ENCODE data around the gene ANXA2. TPM values are rescaled to one million over a fixed set of nuclear protein-coding genes. Genes with fewer than 3 reads are reported as not detected.
"Not testable (repeated sequence)": the region's sequence is repeated elsewhere in the genome, so short reads cannot be mapped to it uniquely, and the experiment has no call there.

Gene ANXA2
- total RNA-seq, 3 donors from 2014 or later: 376 to 796 (median 757) TPM

DNA sequence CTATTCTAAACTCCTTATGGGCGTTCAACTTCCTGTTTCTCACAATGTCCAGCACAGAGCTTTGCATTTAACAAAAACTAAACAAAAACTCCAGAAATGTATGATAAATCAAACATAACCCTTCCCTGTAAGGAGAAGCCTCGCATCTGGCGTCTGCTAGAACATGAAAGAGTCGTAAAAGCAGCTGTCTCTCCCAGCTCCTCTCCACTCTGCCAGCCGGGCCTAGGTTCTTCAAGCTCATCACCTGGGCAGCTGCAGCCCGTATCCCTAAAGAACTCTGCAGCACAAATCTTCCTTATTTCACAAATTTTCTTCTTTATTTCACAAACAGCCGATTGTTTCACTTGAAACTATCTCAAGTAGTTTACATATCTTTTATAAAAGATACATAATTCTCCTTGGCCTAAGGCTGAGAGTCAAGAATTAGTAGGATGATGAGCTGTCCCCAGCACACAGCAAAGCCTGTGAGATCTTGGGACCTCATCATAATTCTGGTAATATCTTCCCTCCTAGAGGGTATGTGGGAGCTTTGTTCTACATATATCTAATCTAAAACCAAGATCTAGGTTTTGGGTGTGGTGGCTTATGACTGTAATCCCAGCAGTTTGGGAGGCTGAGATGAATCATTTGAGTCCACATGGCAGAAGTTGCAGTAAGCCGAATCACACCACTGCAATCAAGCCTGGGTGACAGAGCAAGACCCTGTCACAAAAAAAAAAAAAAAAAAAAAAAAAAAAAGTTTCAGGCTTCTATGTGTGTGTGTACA is 35.3 kb downstream of the ANXA2 start:
- DNase-seq (no peak), ATAC-seq (peak; percentile 77)
- no peak overlapping the region for H3K4me3 ChIP-seq
- peaks cover 11% of the 10 kb centered on the region for H3K4me1 ChIP-seq (ENCODE audit: low read depth)
- no peaks in the 10 kb centered on the region for H3K9me3 ChIP-seq
- TF ChIP-seq, protein P1, sequence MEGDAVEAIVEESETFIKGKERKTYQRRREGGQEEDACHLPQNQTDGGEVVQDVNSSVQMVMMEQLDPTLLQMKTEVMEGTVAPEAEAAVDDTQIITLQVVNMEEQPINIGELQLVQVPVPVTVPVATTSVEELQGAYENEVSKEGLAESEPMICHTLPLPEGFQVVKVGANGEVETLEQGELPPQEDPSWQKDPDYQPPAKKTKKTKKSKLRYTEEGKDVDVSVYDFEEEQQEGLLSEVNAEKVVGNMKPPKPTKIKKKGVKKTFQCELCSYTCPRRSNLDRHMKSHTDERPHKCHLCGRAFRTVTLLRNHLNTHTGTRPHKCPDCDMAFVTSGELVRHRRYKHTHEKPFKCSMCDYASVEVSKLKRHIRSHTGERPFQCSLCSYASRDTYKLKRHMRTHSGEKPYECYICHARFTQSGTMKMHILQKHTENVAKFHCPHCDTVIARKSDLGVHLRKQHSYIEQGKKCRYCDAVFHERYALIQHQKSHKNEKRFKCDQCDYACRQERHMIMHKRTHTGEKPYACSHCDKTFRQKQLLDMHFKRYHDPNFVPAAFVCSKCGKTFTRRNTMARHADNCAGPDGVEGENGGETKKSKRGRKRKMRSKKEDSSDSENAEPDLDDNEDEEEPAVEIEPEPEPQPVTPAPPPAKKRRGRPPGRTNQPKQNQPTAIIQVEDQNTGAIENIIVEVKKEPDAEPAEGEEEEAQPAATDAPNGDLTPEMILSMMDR (IDR thresholded peaks at IDR 0.05): no peak
- intact Hi-C loops (cut with DNase I, micrococcal nuclease): loop anchor here in 1 of 2 donors (5.0 kb wide), 1 partner anchor 80 kb away; no protein-coding TSS in a partner anchor
- H3K36me3 ChIP-seq (ENCODE audit: low read depth): no peaks in the 10 kb centered on the region

DNA sequence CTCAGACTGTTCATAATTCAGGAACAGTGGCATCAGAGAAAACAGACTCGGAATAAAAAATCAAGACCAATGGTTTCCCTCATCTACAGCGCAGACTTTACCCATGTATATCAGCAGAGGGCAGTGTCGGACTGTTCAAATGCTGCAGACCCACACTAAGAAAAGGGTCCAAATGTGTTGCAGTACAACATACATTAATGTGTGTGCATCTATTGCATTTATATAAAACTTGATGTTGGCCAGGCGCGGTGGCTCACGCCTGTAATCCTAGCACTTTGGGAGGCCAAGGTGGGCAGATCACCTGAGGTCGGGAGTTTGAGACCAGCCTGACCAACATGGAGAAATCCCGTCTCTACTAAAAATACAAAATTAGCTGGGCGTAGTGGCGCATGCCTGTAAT is 38.0 kb downstream of the ANXA2 start:
- peaks cover 10% of the 10 kb centered on the region for H3K36me3 ChIP-seq (ENCODE audit: low read depth)
- intact Hi-C loops (cut with DNase I, micrococcal nuclease): loop anchor here in 1 of 2 donors (5.0 kb wide), 1 partner anchor 83 kb away; no protein-coding TSS in a partner anchor
- peaks cover 11% of the 10 kb centered on the region for H3K4me1 ChIP-seq (ENCODE audit: low read depth)
- DNase-seq (peak in 1 of 3 donors; percentile 58), ATAC-seq (peak; percentile 65)
- H3K9me3 ChIP-seq, H3K4me3 ChIP-seq: not testable (repeated sequence)
- TF ChIP-seq, protein P1 (IDR thresholded peaks at IDR 0.05): peak; percentile 32

DNA sequence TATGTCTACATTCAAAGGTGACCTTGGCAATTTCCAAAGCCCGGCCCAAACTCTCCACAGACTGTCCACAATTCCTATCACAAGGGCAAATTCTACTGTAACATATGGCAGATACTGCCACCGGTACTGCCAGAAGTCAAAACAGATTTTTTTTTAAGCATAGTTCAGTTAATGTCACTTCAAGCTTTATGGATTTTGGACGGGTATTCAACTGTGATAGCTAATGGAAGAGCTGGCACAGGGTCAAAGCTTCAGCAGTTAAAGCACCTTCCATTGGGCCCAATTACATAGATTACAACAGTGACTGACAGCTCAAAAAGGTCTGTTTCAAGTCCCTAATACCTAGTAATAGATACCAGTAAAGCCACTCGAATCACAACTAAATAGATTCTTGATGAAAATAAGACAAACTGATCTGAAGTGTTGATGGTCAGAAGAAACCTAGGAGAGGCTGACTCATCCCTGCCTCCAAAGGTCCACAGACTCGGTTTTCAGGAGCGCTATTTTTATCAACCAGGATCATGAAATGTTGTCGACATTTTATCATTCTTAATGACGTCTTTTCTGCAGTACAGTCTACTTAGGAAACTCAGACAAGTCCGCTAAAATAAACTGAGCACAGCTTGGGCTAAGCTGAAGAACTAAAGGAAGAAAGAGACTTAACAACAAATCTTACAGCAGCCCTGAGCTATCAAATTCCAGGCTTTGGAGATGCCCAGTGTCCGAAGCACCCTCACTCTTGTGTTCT is 38.7 kb downstream of the ANXA2 start:
- Histone ChIP-seq H3K4me1 (ENCODE audit: low read depth) (peaks cover 11% of the 10 kb centered on the region), H3K4me3 (no peak overlapping the region), H3K36me3 (ENCODE audit: low read depth) (peaks cover 11% of the 10 kb centered on the region), H3K9me3 (no peaks in the 10 kb centered on the region)
- TF ChIP-seq, protein P1 (IDR thresholded peaks at IDR 0.05): no peak
- intact Hi-C loops (cut with DNase I, micrococcal nuclease): no loop called here
- ATAC-seq: no peak
- DNase-seq: no peak

DNA sequence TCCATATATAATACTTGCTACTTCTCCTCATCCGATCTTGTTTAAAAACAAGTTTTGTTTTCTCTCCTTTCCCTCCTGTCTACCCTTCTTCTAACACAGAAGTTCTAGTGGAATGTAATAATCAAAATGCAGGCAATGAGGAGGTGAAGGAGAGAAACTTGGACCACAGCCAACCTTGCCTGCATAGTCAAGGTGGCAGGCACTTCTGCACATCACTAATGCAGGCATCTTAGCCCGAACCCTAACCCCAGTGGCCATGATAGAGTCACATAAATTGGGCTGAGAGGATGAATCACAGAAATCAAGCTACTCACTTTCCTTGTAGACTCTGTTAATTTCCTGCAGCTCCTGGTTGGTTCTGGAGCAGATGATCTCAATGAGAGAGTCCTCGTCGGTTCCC is 41.0 kb downstream of the ANXA2 start:
- H3K4me1 ChIP-seq (ENCODE audit: low read depth): no peaks in the 10 kb centered on the region
- peaks cover 21% of the 10 kb centered on the region for H3K36me3 ChIP-seq (ENCODE audit: low read depth)
- DNase-seq (no peak), ATAC-seq (no peak)
- TF ChIP-seq, protein P1 (IDR thresholded peaks at IDR 0.05): no peak
- intact Hi-C loops (cut with DNase I, micrococcal nuclease): no loop called here
- H3K4me3 ChIP-seq: no peak overlapping the region
- no peaks in the 10 kb centered on the region for H3K9me3 ChIP-seq

DNA sequence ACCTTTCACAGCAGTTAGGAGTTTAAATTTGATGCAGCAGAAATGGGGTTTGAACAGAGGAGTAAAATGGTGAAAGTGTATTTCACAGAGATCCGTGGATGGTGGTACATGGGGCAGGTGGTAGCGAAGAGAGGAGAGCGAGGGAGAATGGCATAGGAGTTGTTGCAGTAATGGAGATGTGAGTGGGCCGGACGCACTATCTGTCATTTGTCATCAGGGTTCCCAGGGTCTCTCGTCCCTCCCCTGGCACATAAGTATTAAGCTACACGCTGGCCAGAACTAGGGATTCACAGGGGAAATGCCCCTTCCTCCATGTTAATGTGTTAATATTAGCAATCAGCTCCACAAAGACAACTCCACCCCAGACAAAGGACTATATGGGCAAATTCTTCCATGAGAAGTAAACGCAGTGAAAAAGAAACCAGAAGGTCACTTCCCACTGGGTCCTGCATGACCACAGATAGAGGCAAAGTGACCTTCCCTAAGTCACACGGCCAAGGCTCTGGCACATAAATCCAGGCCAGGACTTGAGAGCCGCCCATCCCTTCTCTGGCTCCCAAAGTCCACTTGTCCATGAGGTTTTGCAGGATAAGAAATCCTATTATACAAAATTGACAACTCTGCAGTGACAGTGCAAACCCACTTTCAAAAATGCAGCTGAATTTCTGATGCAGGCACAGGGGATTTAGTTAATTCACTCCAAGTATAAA is 42.5 kb downstream of the ANXA2 start:
- ATAC-seq: no peak
- no peak overlapping the region for H3K4me3 ChIP-seq
- intact Hi-C loops (cut with DNase I, micrococcal nuclease): no loop called here
- DNase-seq: no peak
- peaks cover 35% of the 10 kb centered on the region for H3K36me3 ChIP-seq (ENCODE audit: low read depth)
- H3K9me3 ChIP-seq: no peaks in the 10 kb centered on the region
- TF ChIP-seq, protein P1 (IDR thresholded peaks at IDR 0.05): no peak
- no peaks in the 10 kb centered on the region for H3K4me1 ChIP-seq (ENCODE audit: low read depth)
